IPS-18c (cell line): ENCODE data around the gene FBXO17.
A peak's percentile ranks its signal among the peaks of the same experiment; 100 is the strongest.
"Not testable (repeated sequence)": the region's sequence is repeated elsewhere in the genome, so short reads cannot be mapped to it uniquely, and the experiment has no call there.

Source experiments
- H3K4me3 ChIP-seq: 2 replicates; pipeline ENCODE4 v1.7.0; 2013; ENCODE audit warnings: low read depth, mild to moderate bottlenecking, low read length, moderate library complexity; ENCODE audit not compliant: insufficient read depth
- H3K9me3 ChIP-seq: one replicate; pipeline ENCODE4 v1.6.1; 2013; ENCODE audit warnings: mild to moderate bottlenecking, low read length, moderate library complexity; ENCODE audit not compliant: control insufficient read depth, insufficient read depth

FBXO17 gene, protein sequence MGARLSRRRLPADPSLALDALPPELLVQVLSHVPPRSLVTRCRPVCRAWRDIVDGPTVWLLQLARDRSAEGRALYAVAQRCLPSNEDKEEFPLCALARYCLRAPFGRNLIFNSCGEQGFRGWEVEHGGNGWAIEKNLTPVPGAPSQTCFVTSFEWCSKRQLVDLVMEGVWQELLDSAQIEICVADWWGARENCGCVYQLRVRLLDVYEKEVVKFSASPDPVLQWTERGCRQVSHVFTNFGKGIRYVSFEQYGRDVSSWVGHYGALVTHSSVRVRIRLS

DNA sequence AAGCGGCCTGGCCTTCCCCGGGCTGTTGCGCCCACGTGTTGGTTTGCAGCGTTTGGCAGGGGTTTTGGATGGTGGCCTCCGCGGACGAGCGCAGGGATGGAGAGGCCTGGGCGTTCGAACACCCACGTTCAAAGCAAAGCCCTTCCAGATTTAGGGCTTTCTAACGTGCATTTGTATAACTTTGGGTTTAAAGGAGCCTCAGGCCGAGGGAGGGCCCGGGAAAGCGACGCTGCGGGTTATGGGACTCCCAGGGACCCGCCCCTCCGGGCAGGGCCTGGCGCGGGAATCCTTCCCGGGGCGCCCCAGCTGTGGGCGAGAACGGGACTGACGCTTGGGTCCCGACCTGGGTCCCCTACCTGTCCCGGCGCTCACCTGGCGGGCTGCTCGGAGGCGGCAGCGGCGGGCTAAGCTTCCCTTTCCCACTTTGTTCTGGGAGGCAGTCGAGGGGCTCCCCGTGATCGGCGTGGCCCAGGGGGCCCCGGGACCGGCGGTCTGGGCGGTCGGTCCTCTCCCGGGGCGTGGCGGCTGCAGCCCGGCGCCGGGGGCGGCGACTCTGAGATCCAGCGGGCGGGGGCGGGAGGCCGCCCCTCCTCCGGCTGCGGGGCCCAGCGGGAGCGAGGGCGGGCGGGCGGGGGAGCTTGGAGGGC is at the start of gene FBXO17:
FBXO17 (minus strand) TSS at position 529 of the 647 bp plus-strand sequence. CDS start 25,423 bp downstream, outside the sequence.
- H3K9me3 ChIP-seq, result no peaks in the 10 kb centered on the region
- H3K4me3 ChIP-seq, result peak within 1 kb of the TSS; percentile 87

DNA sequence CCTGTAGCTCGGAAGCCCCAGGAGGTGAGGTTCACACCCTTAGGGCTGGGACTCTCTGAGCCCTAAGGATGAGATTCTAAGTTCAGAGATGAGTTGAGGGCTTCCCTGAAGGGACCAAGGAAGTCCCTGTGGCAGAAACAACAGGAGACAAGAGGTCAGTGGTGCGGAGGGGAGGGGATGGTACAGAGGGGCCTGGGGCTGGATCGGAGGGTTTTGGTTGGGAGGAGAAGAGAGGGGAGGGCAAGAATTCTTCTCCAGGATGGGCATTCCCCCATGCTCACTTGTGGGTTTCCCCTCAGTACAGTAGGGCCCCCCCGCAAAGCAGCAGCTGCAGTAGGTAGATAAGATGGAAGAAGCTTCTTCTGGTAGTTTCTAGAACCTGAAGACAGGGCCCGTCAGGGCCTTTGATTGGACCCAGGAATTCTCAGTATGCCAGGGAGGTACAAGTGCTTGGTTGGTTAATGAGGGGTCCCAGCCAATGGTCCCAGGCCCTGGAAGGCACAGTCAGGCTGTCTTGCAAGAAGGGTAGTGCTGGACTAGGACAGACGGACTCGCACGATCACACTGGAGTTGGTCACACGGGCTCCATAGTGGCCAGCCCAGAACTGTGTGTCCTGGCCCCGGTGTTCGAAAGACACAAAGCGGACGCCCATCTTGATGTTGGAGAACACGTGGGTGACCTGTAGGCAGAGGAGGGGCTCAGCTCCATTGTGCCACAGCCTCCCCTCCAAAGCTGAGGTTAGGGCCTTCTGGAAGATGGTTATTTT is 49.5 kb upstream of the FBXO17 start:
- Histone ChIP-seq H3K9me3 (peaks cover 4% of the 10 kb centered on the region), H3K4me3 (no peak overlapping the region)

GRCh38 chr19:39021063-39021462 is 45.5 kb upstream of the FBXO17 start:
- H3K4me3 ChIP-seq, result no peak overlapping the region
- H3K9me3 ChIP-seq, result no peaks in the 10 kb centered on the region

DNA sequence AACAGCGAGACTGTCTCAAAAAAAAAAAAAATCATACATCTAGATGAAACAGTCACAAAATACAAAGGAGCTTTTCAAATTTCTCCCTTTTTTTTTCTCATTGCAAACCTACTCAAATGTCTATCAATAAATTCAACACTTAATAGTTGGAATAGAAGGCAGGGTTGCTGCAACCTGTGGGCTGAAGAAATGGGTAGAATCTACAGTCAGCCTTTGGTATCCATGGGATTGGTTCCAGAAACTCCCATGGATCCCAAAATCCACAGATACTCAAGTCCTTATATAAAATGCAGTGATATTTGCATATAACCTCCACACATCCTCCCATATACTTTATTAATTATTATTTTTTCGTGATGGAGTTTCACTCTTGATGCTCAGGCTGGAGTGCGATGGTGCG is 42.1 kb upstream of the FBXO17 start:
- no peak overlapping the region for H3K4me3 ChIP-seq
- no peaks in the 10 kb centered on the region for H3K9me3 ChIP-seq

DNA sequence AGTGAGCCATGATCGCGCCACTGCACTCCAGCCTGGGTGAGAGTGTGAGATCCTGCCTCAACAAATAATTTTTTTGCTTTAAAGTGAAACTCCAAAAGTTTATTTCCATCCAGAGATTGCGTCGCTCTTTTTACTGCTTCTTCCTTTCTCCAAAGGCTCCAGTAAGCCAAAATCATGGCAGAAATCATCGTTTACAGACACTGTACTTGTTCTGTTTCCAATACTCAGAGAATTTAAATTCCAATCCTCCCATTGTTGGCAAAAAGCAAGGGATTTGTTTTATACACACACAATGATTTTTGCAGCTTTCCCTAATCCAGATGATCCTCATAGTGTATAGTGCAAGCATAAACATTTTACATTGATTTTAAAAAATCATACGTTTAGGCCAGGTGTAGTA is 41.5 kb upstream of the FBXO17 start:
- H3K4me3 ChIP-seq, result no peak overlapping the region
- no peaks in the 10 kb centered on the region for H3K9me3 ChIP-seq

GRCh38 chr19:39014037-39014436 is 38.5 kb upstream of the FBXO17 start:
- Histone ChIP-seq H3K4me3 (no peak overlapping the region), H3K9me3 (no peaks in the 10 kb centered on the region)

DNA sequence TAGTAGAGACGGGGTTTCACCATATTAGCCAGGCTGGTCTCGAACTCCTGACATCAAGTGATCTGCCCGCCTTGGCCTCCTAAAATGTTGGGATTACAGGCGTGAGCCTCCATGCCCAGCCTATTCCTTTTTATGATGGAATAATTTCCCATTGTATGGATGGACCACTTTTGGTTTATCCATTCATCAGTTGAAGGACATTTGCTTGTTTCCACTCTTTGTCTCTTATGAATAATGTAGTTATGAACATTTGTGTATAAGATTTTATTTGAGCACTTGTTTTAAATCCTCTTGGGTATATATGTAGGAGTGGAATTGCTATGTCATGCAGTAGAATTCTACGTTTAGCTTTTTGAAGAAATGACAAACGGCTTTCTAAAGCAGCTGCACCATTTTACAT is 33.5 kb upstream of the FBXO17 start:
- H3K4me3 ChIP-seq, result no peak overlapping the region
- H3K9me3 ChIP-seq, result no peaks in the 10 kb centered on the region

DNA sequence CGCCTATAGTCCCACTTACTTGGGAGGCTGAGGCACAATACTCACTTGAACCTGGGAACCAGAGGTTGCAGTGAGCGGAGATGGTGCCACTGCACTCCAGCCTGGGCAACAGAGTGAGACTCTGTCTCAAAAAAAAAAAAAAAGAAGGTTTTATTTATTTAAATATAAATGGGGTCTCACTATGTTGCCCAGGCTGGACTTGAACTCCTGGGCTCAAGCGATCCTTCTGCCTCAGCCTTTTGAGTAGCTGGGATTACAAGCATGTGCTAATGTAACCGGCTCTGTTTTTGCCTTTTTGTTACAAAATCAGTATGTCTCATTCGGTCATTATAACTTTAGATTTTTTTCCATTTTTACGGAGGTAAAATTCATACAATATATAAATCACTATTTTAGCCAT is 32.6 kb upstream of the FBXO17 start:
- Histone ChIP-seq H3K4me3 (no peak overlapping the region), H3K9me3 (no peaks in the 10 kb centered on the region)

GRCh38 chr19:39007096-39007495 is 31.6 kb upstream of the FBXO17 start:
- H3K4me3 ChIP-seq, result no peak overlapping the region
- no peaks in the 10 kb centered on the region for H3K9me3 ChIP-seq

GRCh38 chr19:39004403-39004802 is 28.9 kb upstream of the FBXO17 start:
- H3K4me3 ChIP-seq, result no peak overlapping the region
- H3K9me3 ChIP-seq, result no peaks in the 10 kb centered on the region

DNA sequence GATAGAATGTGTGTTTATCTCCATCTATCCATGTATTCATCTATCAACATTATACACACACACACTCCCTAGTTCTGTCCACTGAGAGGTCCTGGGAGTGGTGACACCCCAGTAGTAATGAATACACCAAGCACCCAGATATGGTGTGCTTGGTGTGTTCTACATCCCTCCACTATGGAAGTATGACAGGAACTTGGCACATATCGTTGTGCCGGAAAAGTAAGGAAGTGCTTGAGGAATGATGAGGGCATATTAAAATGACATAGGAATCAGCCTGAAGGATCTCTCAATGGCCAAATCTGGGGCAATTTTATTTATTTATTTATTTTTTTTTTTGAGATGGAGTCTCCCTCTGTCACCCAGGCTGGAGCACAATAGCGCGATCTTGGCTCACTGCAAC is 28.3 kb upstream of the FBXO17 start:
- H3K4me3 ChIP-seq, result no peak overlapping the region
- no peaks in the 10 kb centered on the region for H3K9me3 ChIP-seq

DNA sequence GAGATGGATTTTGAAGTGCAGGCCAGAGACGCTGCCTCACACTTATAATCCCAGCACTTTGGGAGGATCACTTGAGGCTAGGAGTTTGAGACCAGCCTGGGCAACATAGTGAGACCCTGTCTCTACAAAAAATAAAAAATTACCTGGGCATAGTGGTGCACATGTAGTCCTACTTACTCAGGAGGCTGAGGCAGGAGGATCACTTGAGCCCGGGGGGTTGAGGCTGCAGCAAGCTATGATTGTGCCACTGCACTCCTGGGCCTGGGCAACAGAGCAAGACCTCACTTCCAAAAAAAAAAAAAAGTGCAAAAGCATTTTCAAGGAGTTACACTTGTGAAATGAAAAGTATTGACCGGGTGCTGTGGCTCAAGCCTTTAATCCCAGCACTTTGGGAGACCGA is 27.6 kb upstream of the FBXO17 start:
- no peaks in the 10 kb centered on the region for H3K9me3 ChIP-seq
- no peak overlapping the region for H3K4me3 ChIP-seq

DNA sequence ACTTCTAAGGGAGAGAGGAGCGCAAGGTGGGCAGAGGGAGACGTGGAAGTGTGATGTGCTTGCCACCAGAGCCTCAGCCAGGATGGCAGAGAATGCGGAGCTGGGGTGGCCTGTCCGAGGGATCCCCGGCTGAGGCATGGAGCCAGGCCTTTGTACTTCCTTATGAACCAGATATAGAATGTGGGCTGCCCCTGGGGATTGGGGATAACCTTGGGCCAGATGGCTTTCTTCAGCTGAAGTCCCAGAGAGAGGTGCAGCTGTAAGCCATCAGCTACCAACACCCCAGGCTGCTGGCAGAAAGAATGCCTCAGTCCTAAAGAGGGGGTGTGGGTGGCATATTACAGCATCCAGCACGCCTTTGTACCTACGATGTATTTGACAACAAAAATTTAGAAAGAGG is 25.5 kb upstream of the FBXO17 start:
- H3K4me3 ChIP-seq, result no peak overlapping the region
- H3K9me3 ChIP-seq, result no peaks in the 10 kb centered on the region

DNA sequence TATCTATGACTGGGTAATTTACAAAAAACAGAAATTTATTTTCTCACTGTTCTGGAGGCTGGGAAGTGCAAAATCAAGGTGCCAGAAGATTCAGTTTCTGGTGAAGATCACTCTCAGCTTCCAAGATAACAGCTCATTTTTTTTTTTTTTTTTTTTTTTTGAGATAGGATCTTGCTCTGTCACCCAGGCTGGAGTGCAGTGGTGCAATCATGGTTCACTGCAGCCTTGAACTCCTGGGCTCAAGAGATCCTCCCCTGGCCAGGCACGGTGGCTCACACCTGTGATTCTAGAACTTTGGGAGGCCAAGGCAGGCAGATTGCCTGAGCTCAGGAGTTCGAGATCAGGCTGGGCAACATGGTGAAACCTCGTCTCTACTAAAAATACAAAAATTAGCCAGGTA is 22.0 kb upstream of the FBXO17 start:
- H3K4me3 ChIP-seq, H3K9me3 ChIP-seq: not testable (repeated sequence)

GRCh38 chr19:38993271-38993670 is 17.7 kb upstream of the FBXO17 start:
- no peak overlapping the region for H3K4me3 ChIP-seq
- H3K9me3 ChIP-seq, result no peaks in the 10 kb centered on the region

DNA sequence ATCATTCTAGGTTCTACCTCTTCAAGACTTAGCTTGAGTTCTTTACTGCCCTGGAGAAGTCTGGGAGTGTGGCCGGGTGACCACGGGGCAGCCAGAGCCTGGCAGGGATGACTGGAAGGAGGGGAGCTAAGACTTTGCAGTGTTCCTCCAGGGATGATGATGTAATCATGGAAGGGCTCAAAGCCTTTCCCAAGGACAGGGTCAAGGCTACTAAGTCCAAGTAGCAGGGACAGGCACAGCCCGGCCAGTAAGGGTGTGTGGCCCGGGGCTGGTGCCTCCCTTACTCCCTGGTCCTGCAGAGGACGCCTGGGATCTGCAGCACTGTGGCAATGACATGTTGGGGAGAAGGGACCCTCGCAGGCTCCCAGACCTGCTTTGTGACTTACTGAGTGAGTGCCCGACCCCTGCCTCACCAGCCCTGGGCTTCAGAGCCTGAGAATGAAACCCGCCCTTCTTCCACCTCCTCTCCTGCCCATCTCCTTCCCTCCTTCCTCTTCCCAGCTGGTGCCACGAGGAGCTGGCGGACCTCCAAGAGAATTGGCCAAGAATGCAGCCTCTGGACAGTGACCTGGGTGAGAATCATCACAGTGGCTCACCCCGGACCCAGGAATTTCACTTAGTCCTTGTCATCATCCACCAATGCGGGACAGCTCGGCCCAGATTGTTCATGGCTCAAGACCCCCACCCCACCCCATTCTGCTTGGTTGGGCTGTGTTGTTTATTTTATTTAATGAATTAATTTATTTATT is 15.6 kb upstream of the FBXO17 start:
- H3K4me3 ChIP-seq, result no peak overlapping the region
- H3K9me3 ChIP-seq, result no peaks in the 10 kb centered on the region

DNA sequence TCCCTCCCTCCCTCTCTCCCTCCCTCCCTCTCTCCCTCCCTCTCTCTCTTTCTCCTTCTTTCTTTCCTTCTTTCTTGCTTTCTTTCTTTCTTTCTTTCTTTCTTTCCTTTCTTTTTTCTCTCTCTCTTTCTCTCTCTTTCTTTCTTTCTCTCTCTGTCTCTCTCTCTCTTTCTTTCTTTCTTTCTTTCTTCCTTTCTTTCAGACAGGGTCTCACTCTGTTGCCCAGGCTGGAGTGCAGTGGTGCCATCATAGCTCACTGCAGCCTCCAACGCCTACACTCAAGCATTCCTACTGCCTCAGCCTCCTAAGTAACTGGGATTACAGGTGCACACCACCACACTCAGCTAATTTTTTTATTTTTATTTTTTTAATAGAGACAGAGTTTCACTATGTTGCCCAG is 14.1 kb upstream of the FBXO17 start:
- H3K4me3 ChIP-seq, H3K9me3 ChIP-seq: not testable (repeated sequence)
